ENCODE measurements around the gene RAPSN. TPM values are rescaled to one million over a fixed set of nuclear protein-coding genes. Genes with fewer than 3 reads are reported as not detected.

RAPSN gene
- total RNA-seq, 4 donors from 2014 or later = 0.49 TPM; not detected in 3

GRCh38 chr11:47480762-47481161 lies 31.8 kb upstream of the RAPSN start:
- intact Hi-C loops (cut with DNase I; ENCODE audit: low total_unique reads) = no loop called here
- DNase-seq (ENCODE audit: low spot score in 2 of 2) = no peak
- WGBS, 2 donors = 99% methylated on average over 6 of the region's 6 CpGs
- no peak for TF ChIP-seq POLR2A (IDR thresholded peaks at IDR 0.05)
- H3K4me3 ChIP-seq (ENCODE audit: low read depth, poor library complexity, severe bottlenecking) = no peak overlapping the region

- intact Hi-C loops (cut with DNase I; ENCODE audit: low total_unique reads) = no loop called here
- DNase-seq (ENCODE audit: low spot score in 2 of 2) = no peak
- H3K4me3 ChIP-seq (ENCODE audit: low read depth, poor library complexity, severe bottlenecking) = no peak overlapping the region
- TF ChIP-seq CTCF (IDR thresholded peaks at IDR 0.05) (no peak), POLR2A (IDR thresholded peaks at IDR 0.05) (no peak)
- WGBS, 2 donors = 86 to 88% methylated on average over 5 of the region's 5 CpGs
Measured at GRCh38 chr11:47478651-47479329, 29.9 kb upstream of the RAPSN start.

DNA sequence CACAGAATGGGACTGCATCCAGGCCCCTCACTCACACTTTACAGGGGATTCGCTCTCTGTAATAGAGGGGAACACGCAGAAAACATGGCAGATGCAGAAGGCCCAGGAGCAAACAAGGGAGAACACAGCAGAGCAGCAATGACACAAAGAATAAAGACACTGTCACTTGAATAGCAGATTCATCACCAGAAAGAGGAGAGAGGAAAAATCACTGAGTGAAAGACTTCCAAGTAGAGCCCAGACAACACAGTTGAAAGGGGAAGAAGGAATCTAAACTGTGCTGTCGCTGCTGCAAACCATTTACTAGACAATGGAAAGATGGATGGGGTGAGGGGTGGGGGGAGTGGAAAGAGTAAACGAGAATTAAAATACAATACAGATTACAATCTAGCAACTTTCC lies 28.8 kb upstream of the RAPSN start:
- no peak for TF ChIP-seq CTCF (IDR thresholded peaks at IDR 0.05)
- TF ChIP-seq POLR2A (IDR thresholded peaks at IDR 0.05) = no peak
- no peak for DNase-seq (ENCODE audit: low spot score in 2 of 2)
- 66% methylated on average over 4 of the region's 4 CpGs for WGBS, 2 donors
- no peak overlapping the region for H3K4me3 ChIP-seq (ENCODE audit: low read depth, poor library complexity, severe bottlenecking)
- intact Hi-C loops (cut with DNase I; ENCODE audit: low total_unique reads) = no loop called here

- TF ChIP-seq POLR2A (IDR thresholded peaks at IDR 0.05) = no peak
- no peak for TF ChIP-seq CTCF (IDR thresholded peaks at IDR 0.05)
- DNase-seq (ENCODE audit: low spot score in 2 of 2) = no peak
- intact Hi-C loops (cut with DNase I; ENCODE audit: low total_unique reads) = no loop called here
- H3K4me3 ChIP-seq (ENCODE audit: low read depth, poor library complexity, severe bottlenecking) = no peak overlapping the region
Measured at GRCh38 chr11:47477323-47477722, 28.4 kb upstream of the RAPSN start.

DNA sequence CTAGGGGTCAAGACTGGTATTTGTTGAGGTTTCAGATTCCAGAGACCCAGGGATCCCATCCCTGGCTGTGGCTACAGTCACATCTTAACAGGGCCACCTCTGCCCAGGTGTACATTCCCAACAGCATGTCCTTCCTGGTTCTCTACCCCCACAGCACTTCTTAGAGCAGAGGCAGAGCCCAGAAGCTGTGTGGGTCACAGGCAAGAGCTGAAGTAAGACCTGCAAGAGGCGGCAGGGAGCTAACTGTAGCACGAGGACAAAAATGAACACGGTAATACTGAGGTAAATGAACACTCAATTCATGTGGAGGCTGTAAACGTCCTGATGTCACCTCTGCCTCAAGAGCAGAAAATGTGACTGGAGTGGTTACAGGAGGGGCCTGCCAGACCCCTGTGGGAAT lies 21.7 kb upstream of the RAPSN start:
- WGBS, 2 donors = 80 to 92% methylated on average over 4 of the region's 4 CpGs
- no peak for DNase-seq (ENCODE audit: low spot score in 2 of 2)
- intact Hi-C loops (cut with DNase I; ENCODE audit: low total_unique reads) = no loop called here
- no peak overlapping the region for H3K4me3 ChIP-seq (ENCODE audit: low read depth, poor library complexity, severe bottlenecking)
- TF ChIP-seq CTCF (IDR thresholded peaks at IDR 0.05) = no peak
- no peak for TF ChIP-seq POLR2A (IDR thresholded peaks at IDR 0.05)

DNA sequence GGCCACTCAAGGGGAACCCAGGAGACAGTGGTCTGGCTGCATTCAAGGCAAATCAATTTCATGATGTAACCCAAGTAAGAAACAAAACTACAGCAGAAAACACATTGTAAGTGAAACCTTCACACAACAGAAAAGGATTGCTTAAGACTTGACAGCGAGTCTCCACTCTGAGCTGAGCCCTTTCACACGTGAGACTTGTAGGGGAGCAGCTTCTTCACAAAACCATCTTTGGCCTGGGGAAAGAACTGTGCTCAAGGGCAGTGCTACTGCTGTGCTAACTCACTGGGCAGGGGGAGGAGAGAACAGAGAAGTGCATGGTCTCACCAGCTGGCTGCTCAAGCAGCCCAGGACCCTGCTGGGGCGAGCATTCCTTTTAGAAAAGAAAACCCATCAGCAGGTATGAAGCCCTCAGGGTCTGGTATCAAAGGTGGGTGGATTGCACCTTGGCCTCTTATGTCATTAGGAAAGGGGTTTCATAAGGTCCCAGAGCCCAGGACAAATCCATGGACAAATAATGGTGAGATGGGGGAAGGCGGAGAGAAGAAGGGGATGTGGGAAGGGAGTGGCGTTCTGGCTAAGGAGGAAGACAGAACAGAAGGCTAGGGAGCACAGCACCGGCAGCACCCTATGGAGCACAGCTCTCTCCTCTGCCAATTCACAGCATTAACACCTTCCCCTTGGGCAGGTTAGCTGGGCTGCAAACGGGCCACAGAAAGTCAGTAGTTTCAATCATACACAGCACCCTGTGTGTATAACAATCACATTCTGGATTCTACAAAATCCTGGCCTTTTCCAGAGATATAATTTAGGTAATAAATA lies 20.6 kb upstream of the RAPSN start:
- no peak for DNase-seq (ENCODE audit: low spot score in 2 of 2)
- WGBS, 2 donors = 76 to 87% methylated on average over 7 of the region's 7 CpGs
- intact Hi-C loops (cut with DNase I; ENCODE audit: low total_unique reads) = no loop called here
- TF ChIP-seq POLR2A (IDR thresholded peaks at IDR 0.05) (no peak), CTCF (IDR thresholded peaks at IDR 0.05) (no peak)
- no peak overlapping the region for H3K4me3 ChIP-seq (ENCODE audit: low read depth, poor library complexity, severe bottlenecking)
